ENCODE measurements around the gene DENND2A.
"Not testable (repeated sequence)": the region's sequence is repeated elsewhere in the genome, so short reads cannot be mapped to it uniquely, and the experiment has no call there.

Gene DENND2A

GRCh38 chr7:140669352-140669751, 28.7 kb upstream of the DENND2A start:
- Mint-ChIP-seq H3K4me1 (ENCODE audit: low read depth) (peaks cover 21% of the 10 kb centered on the region), H3K27ac (no peak overlapping the region), H3K4me3 (no peak overlapping the region), H3K27me3 (peaks cover 5% of the 10 kb centered on the region), H3K9me3 (no peaks in the 10 kb centered on the region), H3K36me3 (ENCODE audit: low read depth) (no peaks in the 10 kb centered on the region)
- intact Hi-C loops (cut with micrococcal nuclease) = no loop called here

DNA sequence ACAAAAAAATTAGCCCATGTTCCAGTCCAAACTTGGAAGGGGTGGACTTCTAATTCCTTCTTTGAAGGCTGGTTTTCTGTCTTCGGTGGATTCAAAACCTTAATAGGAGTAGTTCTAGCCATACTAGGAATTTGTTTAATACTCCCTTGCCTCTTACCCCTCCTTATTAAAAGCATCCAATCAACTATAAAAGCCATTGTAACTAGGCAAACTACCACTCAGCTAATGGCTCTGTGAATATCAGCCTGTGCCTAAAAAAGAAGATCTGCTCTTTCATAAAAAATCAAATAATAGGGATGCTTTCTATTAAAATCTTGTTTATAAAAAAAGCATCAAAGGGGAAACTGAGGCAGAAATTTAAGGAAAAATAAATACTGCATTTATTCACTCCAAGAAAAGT, 28.0 kb upstream of the DENND2A start:
- H3K27ac Mint-ChIP-seq = no peak overlapping the region
- intact Hi-C loops (cut with micrococcal nuclease) = no loop called here
- H3K36me3 Mint-ChIP-seq (ENCODE audit: low read depth) = no peaks in the 10 kb centered on the region
- no peaks in the 10 kb centered on the region for H3K9me3 Mint-ChIP-seq
- peaks cover 14% of the 10 kb centered on the region for H3K4me1 Mint-ChIP-seq (ENCODE audit: low read depth)
- H3K4me3 Mint-ChIP-seq = no peak overlapping the region
- peaks cover 7% of the 10 kb centered on the region for H3K27me3 Mint-ChIP-seq

DNA sequence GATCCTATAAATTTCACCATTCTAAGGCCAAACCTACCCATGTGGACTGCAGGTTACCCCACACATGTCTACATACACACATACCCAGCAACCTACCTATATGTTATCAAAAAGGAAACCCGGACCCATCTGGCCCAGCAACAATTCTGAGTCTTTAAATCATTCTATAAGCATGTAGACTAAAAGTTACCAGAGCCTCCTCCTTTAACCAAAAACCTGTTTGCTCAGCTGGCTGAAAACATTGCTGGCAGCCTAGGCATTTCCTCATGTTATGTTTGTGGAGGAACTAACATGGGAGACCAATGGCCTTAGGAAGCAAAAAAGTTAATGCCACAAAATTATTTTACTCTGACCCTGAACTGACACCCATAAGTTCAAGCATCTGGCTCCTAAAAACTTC, 26.9 kb upstream of the DENND2A start:
- no peaks in the 10 kb centered on the region for H3K9me3 Mint-ChIP-seq
- H3K4me1 Mint-ChIP-seq (ENCODE audit: low read depth) = peaks cover 11% of the 10 kb centered on the region
- no peak overlapping the region for H3K27ac Mint-ChIP-seq
- no peaks in the 10 kb centered on the region for H3K36me3 Mint-ChIP-seq (ENCODE audit: low read depth)
- intact Hi-C loops (cut with micrococcal nuclease) = no loop called here
- no peak overlapping the region for H3K4me3 Mint-ChIP-seq
- H3K27me3 Mint-ChIP-seq = peaks cover 9% of the 10 kb centered on the region

DNA sequence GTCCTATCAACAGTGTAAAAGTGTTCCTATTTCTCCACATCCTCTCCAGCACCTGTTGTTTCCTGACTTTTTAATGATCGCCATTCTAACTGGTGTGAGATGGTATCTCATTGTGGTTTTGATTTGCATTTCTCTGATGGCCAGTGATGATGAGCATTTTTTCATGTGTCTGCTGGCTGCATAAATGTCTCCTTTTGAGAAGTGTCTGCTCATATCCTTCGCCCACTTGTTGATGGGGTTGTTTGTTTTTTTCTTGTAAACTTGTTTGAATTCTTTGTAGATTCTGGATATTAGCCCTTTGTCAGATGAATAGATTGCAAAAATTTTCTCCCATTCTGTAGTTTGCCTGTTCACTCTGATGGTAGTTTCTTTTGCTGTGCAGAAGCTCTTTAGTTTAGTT, 22.3 kb upstream of the DENND2A start:
- H3K27ac Mint-ChIP-seq; intact Hi-C loops (cut with micrococcal nuclease); H3K36me3 Mint-ChIP-seq (ENCODE audit: low read depth); H3K4me1 Mint-ChIP-seq (ENCODE audit: low read depth); H3K9me3 Mint-ChIP-seq; H3K4me3 Mint-ChIP-seq: not testable (repeated sequence)
- peaks cover 17% of the 10 kb centered on the region for H3K27me3 Mint-ChIP-seq

- intact Hi-C loops (cut with micrococcal nuclease) = no loop called here
- Mint-ChIP-seq H3K4me1 (ENCODE audit: low read depth) (peaks cover 25% of the 10 kb centered on the region), H3K27me3 (peaks cover 17% of the 10 kb centered on the region), H3K4me3 (no peak overlapping the region), H3K27ac (no peak overlapping the region), H3K9me3 (no peaks in the 10 kb centered on the region), H3K36me3 (ENCODE audit: low read depth) (no peaks in the 10 kb centered on the region)
Measured at GRCh38 chr7:140661124-140661523, 20.5 kb upstream of the DENND2A start.

DNA sequence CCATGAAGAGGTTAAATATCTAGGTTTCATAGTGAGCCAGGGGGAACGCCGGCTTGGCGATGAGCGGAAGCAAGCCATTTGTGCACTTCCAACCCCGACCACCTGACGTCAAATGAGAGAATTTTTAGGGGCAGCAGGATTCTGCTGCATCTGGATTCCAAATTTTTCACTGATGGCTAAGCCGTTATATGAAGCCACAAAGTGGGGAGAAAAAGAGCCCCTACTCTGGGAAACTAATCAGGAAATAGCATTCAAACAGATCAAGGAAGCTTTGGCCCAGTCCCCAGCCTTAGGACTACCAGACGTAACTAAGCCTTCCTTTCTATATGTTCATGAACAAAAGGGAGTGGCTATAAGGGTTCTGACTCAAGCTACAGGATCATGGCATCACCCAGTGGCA, 19.2 kb upstream of the DENND2A start:
- peaks cover 16% of the 10 kb centered on the region for H3K27me3 Mint-ChIP-seq
- peaks cover 33% of the 10 kb centered on the region for H3K4me1 Mint-ChIP-seq (ENCODE audit: low read depth)
- H3K4me3 Mint-ChIP-seq = no peak overlapping the region
- no peak overlapping the region for H3K27ac Mint-ChIP-seq
- intact Hi-C loops (cut with micrococcal nuclease) = loop anchor here (2.0 kb wide), 1 partner anchor 13 kb away; the partner anchor contains the start of gene ADCK2
- no peaks in the 10 kb centered on the region for H3K36me3 Mint-ChIP-seq (ENCODE audit: low read depth)
- no peaks in the 10 kb centered on the region for H3K9me3 Mint-ChIP-seq

- no peak overlapping the region for H3K4me3 Mint-ChIP-seq
- H3K9me3 Mint-ChIP-seq = no peaks in the 10 kb centered on the region
- H3K36me3 Mint-ChIP-seq (ENCODE audit: low read depth) = no peaks in the 10 kb centered on the region
- H3K4me1 Mint-ChIP-seq (ENCODE audit: low read depth) = peaks cover 41% of the 10 kb centered on the region
- peak overlapping the region; percentile 45 for H3K27ac Mint-ChIP-seq
- H3K27me3 Mint-ChIP-seq = peaks cover 16% of the 10 kb centered on the region
- intact Hi-C loops (cut with micrococcal nuclease) = loop anchor here (2.0 kb wide), 1 partner anchor 15 kb away; the partner anchor contains the start of gene ADCK2
Measured at GRCh38 chr7:140657891-140658290, 17.3 kb upstream of the DENND2A start.

- Mint-ChIP-seq H3K36me3 (ENCODE audit: low read depth) (no peaks in the 10 kb centered on the region), H3K27me3 (peaks cover 18% of the 10 kb centered on the region), H3K27ac (peak overlapping the region; percentile 50), H3K4me3 (no peak overlapping the region), H3K9me3 (no peaks in the 10 kb centered on the region), H3K4me1 (ENCODE audit: low read depth) (peaks cover 41% of the 10 kb centered on the region)
- intact Hi-C loops (cut with micrococcal nuclease) = no loop called here
Measured at GRCh38 chr7:140656548-140657515, 16.2 kb upstream of the DENND2A start.

- intact Hi-C loops (cut with micrococcal nuclease) = no loop called here
- H3K9me3 Mint-ChIP-seq = no peaks in the 10 kb centered on the region
- H3K36me3 Mint-ChIP-seq (ENCODE audit: low read depth) = no peaks in the 10 kb centered on the region
- peak overlapping the region; percentile 10 for H3K4me3 Mint-ChIP-seq
- peak overlapping the region; percentile 50 for H3K27ac Mint-ChIP-seq
- H3K27me3 Mint-ChIP-seq = peaks cover 20% of the 10 kb centered on the region
- H3K4me1 Mint-ChIP-seq (ENCODE audit: low read depth) = peaks cover 41% of the 10 kb centered on the region
Measured at GRCh38 chr7:140655511-140656408, 15.1 kb upstream of the DENND2A start.

DNA sequence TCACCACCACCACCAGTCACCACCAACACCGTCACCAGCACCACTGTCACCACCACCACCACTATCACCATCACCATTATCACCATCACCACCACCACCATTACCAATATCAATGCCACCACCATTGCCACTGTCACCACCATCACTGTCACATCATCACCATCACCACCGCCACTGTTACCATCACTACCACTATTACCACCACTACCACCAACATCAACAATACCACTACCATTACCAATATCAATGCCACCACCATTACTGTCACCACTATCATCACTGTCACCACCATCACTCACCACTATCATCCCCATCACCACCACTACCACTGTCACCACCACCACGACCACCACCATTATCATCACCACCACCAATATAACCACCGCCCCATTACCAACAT, 14.0 kb upstream of the DENND2A start:
- Mint-ChIP-seq H3K27ac (no peak overlapping the region), H3K4me3 (no peak overlapping the region), H3K36me3 (ENCODE audit: low read depth) (no peaks in the 10 kb centered on the region), H3K27me3 (peaks cover 19% of the 10 kb centered on the region), H3K4me1 (ENCODE audit: low read depth) (peaks cover 43% of the 10 kb centered on the region), H3K9me3 (no peaks in the 10 kb centered on the region)
- intact Hi-C loops (cut with micrococcal nuclease) = loop anchor here (5.0 kb wide), 1 partner anchor 177 kb away; the partner anchor contains the start of gene MKRN1

DNA sequence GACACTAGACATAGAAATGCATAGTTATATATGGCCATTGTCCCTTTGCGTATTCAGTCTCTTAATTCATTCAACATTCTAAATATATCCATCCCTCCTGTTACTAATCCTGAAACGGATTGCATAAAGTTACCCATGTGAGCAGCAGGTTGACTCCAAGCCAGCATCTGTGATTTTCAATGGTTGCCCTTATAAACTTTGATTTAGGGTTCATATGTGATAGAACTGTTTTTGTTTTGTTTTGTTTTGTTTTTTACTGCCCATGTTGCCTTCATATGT, 13.4 kb upstream of the DENND2A start:
- peaks cover 48% of the 10 kb centered on the region for H3K4me1 Mint-ChIP-seq (ENCODE audit: low read depth)
- H3K36me3 Mint-ChIP-seq (ENCODE audit: low read depth) = no peaks in the 10 kb centered on the region
- H3K4me3 Mint-ChIP-seq = no peak overlapping the region
- peaks cover 17% of the 10 kb centered on the region for H3K27me3 Mint-ChIP-seq
- H3K27ac Mint-ChIP-seq = no peak overlapping the region
- no peaks in the 10 kb centered on the region for H3K9me3 Mint-ChIP-seq
- intact Hi-C loops (cut with micrococcal nuclease) = loop anchor here (5.0 kb wide), 1 partner anchor 177 kb away; the partner anchor contains the start of gene MKRN1

DNA sequence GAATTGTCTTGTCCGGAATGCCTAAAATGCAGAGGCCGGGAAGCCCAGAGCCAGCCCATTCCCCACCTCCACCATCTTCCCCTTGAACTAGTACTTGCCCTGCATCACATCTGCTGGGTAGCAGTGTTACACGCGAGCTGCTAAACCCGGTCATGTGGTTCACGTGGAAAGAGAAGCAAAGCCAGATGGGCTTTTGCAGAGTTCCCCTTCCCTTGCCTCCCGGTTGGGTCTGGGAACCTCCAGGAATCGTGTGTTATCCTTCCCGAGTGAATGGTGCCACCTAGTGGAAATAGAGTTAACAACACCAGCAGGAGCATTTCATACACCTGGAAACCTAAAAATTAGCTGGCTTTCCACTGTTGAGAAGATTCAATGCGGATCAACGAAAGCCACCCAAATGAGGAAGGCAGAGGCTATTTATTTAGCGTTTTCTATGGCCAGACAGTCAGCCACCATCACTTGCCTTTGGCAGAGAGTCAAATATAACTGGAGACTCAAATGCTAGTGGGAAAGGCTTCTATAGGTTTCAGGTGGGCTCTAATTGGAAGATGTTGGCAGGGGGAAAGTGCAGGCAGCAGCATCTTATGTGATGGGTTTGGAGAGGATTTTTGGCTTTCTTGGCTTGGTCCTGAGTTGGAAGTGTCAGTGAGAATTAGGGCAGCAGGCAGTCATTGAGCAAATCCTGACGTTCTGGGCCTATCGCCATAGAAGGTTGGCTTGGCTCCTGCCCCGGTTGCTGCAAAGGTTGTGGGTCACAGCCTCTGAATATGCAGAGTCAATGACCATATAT, 12.9 kb upstream of the DENND2A start:
- no peaks in the 10 kb centered on the region for H3K9me3 Mint-ChIP-seq
- H3K36me3 Mint-ChIP-seq (ENCODE audit: low read depth) = no peaks in the 10 kb centered on the region
- H3K4me1 Mint-ChIP-seq (ENCODE audit: low read depth) = peaks cover 48% of the 10 kb centered on the region
- no peak overlapping the region for H3K4me3 Mint-ChIP-seq
- no peak overlapping the region for H3K27ac Mint-ChIP-seq
- peaks cover 17% of the 10 kb centered on the region for H3K27me3 Mint-ChIP-seq
- intact Hi-C loops (cut with micrococcal nuclease) = loop anchor here (1.0 to 5.0 kb wide), 2 partner anchors 135 to 176 kb away; partner anchors contain the start of gene MKRN1

- no peak overlapping the region for H3K27ac Mint-ChIP-seq
- H3K27me3 Mint-ChIP-seq = peaks cover 33% of the 10 kb centered on the region
- no peaks in the 10 kb centered on the region for H3K36me3 Mint-ChIP-seq (ENCODE audit: low read depth)
- H3K4me3 Mint-ChIP-seq = no peak overlapping the region
- no peaks in the 10 kb centered on the region for H3K9me3 Mint-ChIP-seq
- intact Hi-C loops (cut with micrococcal nuclease) = loop anchor here (5.0 kb wide), 1 partner anchor 173 kb away; the partner anchor contains the start of gene MKRN1
- H3K4me1 Mint-ChIP-seq (ENCODE audit: low read depth) = peaks cover 30% of the 10 kb centered on the region
Measured at GRCh38 chr7:140650367-140650766, 9.8 kb upstream of the DENND2A start.
